Measurements from ENCODE around the gene APBB2.

DNA sequence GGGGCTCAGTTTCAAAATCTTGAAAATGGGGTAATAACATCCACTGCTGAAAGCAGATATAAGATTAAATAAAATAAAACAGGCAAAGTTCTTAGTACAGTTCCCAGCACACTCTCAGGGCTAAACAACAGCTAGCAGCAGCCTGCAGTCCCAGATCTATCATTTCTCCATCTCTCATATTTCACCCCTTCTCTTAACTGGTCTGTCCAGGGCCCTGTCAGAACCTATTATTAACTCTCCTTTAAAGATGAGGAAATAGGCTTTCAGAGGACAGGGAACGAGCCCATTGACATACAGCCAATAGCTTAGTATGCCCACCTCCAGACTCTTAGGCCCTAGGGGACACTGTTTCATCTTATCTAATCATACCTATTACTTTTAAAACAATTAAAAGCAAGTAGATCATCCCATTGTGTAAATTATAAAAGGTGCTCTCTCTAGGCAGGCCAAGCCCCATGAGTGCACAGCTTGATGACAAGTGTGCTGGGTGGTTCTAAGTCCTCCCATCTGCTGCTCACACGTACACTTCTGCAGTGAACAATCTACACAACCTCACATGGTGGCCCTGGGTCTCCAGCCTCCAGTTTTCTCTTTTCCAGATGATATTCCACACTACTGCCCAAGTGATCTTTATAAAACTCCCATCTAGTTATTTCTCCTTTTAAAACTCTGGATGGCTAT lies 119.0 kb downstream of the APBB2 start:
- TF ChIP-seq POLR2A (IDR thresholded peaks at IDR 0.05) = no peak
- TF ChIP-seq, protein P1, sequence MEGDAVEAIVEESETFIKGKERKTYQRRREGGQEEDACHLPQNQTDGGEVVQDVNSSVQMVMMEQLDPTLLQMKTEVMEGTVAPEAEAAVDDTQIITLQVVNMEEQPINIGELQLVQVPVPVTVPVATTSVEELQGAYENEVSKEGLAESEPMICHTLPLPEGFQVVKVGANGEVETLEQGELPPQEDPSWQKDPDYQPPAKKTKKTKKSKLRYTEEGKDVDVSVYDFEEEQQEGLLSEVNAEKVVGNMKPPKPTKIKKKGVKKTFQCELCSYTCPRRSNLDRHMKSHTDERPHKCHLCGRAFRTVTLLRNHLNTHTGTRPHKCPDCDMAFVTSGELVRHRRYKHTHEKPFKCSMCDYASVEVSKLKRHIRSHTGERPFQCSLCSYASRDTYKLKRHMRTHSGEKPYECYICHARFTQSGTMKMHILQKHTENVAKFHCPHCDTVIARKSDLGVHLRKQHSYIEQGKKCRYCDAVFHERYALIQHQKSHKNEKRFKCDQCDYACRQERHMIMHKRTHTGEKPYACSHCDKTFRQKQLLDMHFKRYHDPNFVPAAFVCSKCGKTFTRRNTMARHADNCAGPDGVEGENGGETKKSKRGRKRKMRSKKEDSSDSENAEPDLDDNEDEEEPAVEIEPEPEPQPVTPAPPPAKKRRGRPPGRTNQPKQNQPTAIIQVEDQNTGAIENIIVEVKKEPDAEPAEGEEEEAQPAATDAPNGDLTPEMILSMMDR (IDR thresholded peaks at IDR 0.05) = no peak

All from gastroesophageal sphincter (tissue), 3 donors.